ENCODE measurements around the gene YKT6. TPM values are rescaled to one million over a fixed set of nuclear protein-coding genes. Genes with fewer than 3 reads are reported as not detected.

The YKT6 gene
- total RNA-seq, 4 donors from 2014 or later, result 43.3 to 50.7 (median 49.7) TPM

DNA sequence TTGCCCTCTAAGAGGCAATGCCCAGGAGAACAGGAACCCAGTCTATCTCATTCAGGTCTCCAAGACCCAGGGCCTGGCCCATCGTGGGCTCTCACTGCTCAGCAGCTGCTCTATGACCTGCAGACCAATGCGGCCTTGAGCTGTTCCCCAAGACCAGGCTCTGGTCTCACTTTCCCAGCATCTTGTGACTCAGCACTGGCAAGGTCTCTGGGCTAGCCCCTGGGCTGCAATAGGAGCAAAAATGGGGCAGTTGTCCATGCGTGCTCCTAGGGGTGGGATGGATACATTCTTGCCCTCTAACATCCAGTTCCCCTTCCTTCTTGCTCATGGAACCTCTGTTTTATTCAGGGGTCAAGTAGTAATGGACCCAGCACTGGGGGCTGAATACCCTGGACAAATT lies 25.0 kb upstream of the YKT6 start:
- TF ChIP-seq, protein P1, sequence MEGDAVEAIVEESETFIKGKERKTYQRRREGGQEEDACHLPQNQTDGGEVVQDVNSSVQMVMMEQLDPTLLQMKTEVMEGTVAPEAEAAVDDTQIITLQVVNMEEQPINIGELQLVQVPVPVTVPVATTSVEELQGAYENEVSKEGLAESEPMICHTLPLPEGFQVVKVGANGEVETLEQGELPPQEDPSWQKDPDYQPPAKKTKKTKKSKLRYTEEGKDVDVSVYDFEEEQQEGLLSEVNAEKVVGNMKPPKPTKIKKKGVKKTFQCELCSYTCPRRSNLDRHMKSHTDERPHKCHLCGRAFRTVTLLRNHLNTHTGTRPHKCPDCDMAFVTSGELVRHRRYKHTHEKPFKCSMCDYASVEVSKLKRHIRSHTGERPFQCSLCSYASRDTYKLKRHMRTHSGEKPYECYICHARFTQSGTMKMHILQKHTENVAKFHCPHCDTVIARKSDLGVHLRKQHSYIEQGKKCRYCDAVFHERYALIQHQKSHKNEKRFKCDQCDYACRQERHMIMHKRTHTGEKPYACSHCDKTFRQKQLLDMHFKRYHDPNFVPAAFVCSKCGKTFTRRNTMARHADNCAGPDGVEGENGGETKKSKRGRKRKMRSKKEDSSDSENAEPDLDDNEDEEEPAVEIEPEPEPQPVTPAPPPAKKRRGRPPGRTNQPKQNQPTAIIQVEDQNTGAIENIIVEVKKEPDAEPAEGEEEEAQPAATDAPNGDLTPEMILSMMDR (IDR thresholded peaks at IDR 0.05; ENCODE audit: low read depth), result no peak

DNA sequence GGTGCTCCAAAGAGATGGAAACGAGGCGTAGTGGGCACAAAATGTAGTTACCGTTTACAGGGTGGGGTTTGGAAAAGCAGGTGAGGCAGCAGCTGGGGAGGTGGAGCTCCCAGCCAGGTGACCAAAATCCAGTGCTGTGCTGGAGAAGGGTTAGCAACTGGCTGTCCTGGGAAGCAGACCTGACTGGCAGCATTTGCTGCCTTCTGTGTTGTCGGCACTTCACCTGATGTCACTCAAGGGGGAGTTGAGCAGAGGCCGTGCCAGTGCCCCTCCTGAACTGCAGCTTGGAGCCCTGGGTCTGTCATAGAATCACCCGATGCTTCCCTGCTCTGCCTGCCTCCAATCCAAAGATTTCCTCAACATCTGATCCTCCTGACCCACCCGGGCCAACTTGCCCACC lies 24.3 kb upstream of the YKT6 start:
- TF ChIP-seq, protein P1 (IDR thresholded peaks at IDR 0.05; ENCODE audit: low read depth), result no peak

DNA sequence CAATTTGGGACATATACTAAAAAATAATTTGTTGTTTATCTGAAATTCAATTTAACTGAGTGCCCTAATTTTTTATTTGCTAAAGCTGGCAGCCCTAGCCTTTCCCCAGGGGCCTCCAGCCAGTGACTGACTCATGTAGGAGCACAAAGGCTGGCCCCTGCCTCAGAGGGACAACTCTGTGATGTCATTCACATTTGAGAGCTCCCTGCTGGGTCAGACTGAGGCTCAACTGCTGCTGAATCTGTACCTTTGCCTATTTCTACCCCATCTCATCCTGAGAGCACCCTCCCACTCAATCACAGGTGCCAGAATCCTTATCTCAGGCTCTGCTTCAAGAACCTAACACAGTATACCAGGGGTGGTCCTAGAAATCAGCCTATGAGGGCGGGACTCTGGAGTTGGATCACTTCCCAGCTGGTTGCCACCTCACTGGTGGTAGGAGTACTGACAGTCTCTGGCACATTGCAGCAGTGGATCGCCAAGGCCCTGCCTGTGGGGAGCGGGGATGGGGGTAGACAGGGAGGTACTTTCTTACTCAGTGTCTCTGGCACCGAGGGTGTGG lies 23.1 kb upstream of the YKT6 start:
- TF ChIP-seq, protein P1 (IDR thresholded peaks at IDR 0.05; ENCODE audit: low read depth), result no peak

DNA sequence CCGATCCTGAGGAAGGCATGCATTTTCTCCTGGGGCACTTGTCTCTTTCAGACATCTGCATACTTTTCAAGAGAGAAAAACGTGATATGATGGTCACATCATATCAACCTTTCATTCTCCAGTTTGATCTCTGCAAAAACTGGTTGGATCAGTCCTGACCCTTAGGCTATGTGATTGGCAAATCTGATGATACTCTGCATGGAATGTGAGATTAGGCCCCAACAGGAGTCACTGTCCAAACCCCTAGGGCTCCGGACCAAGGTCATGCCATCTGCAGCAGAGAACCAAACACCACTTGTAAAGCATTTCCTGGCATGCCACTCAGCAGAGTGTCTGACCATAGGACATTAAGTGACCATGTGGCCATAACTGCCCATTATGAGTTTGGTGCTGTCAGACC lies 20.1 kb upstream of the YKT6 start:
- TF ChIP-seq, protein P1 (IDR thresholded peaks at IDR 0.05; ENCODE audit: low read depth), result no peak

DNA sequence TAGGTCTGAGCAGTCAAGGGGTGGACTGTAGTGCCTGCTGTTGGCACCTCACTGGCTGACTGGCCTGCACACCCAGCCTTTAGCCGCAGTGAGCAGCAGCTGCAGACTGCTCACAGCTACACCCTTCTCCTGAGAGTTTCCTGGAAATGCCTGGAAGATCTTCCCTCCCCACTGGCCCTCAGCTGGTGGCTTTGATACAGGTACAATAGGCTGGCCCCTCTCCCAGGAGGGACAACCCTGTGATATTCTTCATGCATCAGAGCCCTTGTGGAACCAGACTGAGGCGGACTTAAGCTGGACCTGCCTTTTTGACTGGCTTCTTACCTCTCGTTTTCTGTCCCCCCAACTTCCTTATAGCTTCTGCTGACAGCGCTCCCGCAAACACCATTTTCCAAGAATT lies 18.0 kb upstream of the YKT6 start:
- TF ChIP-seq, protein P1 (IDR thresholded peaks at IDR 0.05; ENCODE audit: low read depth), result no peak

DNA sequence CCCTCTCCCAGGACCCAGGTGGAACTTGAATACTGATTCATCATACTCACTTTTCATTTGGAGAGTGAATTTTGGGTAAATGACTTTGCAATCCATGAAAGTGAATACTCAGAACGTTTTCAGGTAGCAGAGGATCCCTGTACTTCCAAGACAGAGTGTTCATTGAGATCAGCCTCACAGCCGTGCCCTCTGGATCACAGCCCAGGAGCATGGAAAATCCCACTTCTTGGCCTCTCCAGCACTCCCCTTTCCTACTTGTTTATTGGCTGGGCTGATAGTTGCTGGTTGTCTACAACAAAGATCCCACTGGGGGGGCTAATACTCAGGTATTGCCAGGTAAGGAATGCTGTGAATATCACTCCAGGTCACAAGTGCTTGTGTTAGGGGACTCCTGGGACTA lies 17.4 kb upstream of the YKT6 start:
- TF ChIP-seq, protein P1 (IDR thresholded peaks at IDR 0.05; ENCODE audit: low read depth), result no peak

DNA sequence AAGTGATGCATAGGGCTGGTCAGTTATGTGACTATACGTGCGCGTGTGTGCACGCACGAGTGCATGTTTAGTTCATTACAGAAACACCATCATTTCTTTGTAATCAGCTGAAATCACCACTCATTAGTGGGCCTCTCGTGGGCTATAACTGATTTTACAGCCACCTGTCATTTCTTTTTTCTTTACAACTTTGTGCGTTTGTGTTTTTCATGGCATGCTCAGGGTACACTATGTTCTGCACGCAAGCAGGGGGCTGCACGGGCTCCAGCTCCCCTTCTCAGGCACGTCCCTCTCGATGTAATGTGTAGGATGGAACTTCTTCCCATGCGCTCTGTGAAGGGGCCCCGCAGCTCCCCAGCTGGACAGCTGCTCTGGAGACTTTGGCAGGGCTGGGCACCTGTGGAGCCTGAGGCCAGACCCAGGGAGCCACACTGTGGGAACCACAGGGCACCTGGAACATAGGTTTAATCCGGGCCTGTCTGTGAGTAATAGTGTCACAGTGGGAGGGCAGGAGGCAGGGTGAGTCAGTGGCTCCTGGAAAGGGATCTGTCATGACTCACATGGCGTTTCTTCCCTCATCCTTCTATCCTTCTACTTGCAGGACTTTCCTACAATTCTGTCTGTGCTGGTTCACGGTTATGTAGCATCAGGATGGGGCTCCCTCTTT lies 16.4 kb upstream of the YKT6 start:
- TF ChIP-seq, protein P1 (IDR thresholded peaks at IDR 0.05; ENCODE audit: low read depth), result no peak

Data from subcutaneous adipose tissue (tissue), 4 donors.